GM12878 (cell line): ENCODE measurements around the gene SHD. TPM values are rescaled to one million over a fixed set of nuclear protein-coding genes. Genes with fewer than 3 reads are reported as not detected.

ENCODE experiments used
- ATAC-seq: fragments of 200-7000 bp; cut with Tn5 transposase; 3 replicates; pipeline ENCODE4 v1.9.1; 2020; ENCODE audit warnings: mild to moderate bottlenecking, moderate library complexity
- BruUV-seq: library from RNA; stranded (reverse); fragments of 400-500 nt; replicated peaks from 2 replicates; lab custom pipeline; 2021; lab: Mats Ljungman, UMichigan
- CTCF ChIA-PET: fragments of 300-600 bp; sonication (Branson Sonifier 250); formaldehyde crosslinking; extraction: SDS; loops from one replicate; lab custom pipeline; 2021; ENCODE audit warnings: inconsistent platforms; lab: Yijun Ruan, JAX
- POLR2A ChIA-PET: fragments of 350-600 bp; formaldehyde crosslinking; extraction: SDS; loops from one replicate; lab custom pipeline; 2021; ENCODE audit warnings: inconsistent platforms; lab: Charles Lee
- RAD21 ChIA-PET: fragments of 300-600 bp; sonication (Branson Sonifier 250); formaldehyde crosslinking; loops from one replicate; lab custom pipeline; 2023; ENCODE audit warnings: antibody characterized with exemption; ENCODE audit not compliant: unreplicated experiment; lab: Charles Lee
- SMC1A ChIA-PET: fragments of 300-600 bp; sonication (Branson Sonifier 250); formaldehyde crosslinking; loops from one replicate; lab custom pipeline; 2023; ENCODE audit not compliant: unreplicated experiment, uncharacterized antibody; lab: Charles Lee
- DNase-seq: peaks from one replicate; pipeline ENCODE4 v3.0.0-alpha.2; 2011; ENCODE audit warnings: low read depth, low spot score
- FAIRE-seq: peaks from 3 replicates; lab custom pipeline; 2011; peaks lifted over from hg19 to GRCh38; lab: Jason Lieb, UNC
- H2AFZ ChIP-seq: 2 replicates; pipeline ENCODE4 v1.6.0; 2011; ENCODE audit warnings: low read depth, low read length, control low read depth; ENCODE audit not compliant: control insufficient read depth
- H3K27ac ChIP-seq: 2 replicates; pipeline ENCODE4 v1.5.1; 2011; ENCODE audit warnings: control low read depth; ENCODE audit not compliant: control insufficient read depth, insufficient read depth
- H3K27me3 ChIP-seq, 2 experiments: replicated peaks in 1 of 2; 2 replicates each; pipeline versions ENCODE4 v1.6.0 to v1.6.1; 2011; ENCODE audit warnings: low read length in 1 of 2; ENCODE audit not compliant: control insufficient read depth in 2 of 2, insufficient read depth in 2 of 2
- H3K36me3 ChIP-seq, 2 experiments: 2 replicates each; pipeline ENCODE4 v1.5.1; 2011; ENCODE audit warnings: low read length in 1 of 2; ENCODE audit not compliant: control insufficient read depth in 2 of 2, insufficient read depth in 2 of 2
- H3K4me1 ChIP-seq: 2 replicates; pipeline ENCODE4 v1.6.1; 2011; ENCODE audit warnings: mild to moderate bottlenecking, low read length, moderate library complexity, mixed read lengths; ENCODE audit not compliant: control insufficient read depth, insufficient read depth
- H3K4me2 ChIP-seq: 2 replicates; pipeline ENCODE4 v1.6.0; 2011; ENCODE audit warnings: control low read depth; ENCODE audit not compliant: control insufficient read depth, insufficient read depth
- H3K4me3 ChIP-seq: fragments of 200-600 bp; sonication (generic); 2 replicates; pipeline ENCODE4 v1.5.1; 2016
- H3K79me2 ChIP-seq: 2 replicates; pipeline ENCODE4 v1.6.0; 2011; ENCODE audit warnings: low read length; ENCODE audit not compliant: control insufficient read depth, insufficient read depth
- H3K9ac ChIP-seq: 2 replicates; pipeline ENCODE4 v1.8.0; 2011; ENCODE audit warnings: low read length, control low read depth, mixed read lengths; ENCODE audit not compliant: control insufficient read depth, insufficient read depth
- H3K9me3 ChIP-seq: replicated peaks from 3 replicates; pipeline ENCODE4 v1.5.1; 2011; ENCODE audit warnings: mild to moderate bottlenecking, low read length; ENCODE audit not compliant: control insufficient read depth, insufficient read depth
- H4K20me1 ChIP-seq: 2 replicates; pipeline ENCODE4 v1.6.0; 2011; ENCODE audit not compliant: control insufficient read depth, insufficient read depth
- BCLAF1 ChIP-seq: fragments of 450-650 bp; IDR thresholded peaks from 2 replicates; pipeline ENCODE4 v1.6.1; 2017; ENCODE audit warnings: antibody characterized with exemption, mild to moderate bottlenecking, moderate library complexity
- CHD4 ChIP-seq: fragments of 200-600 bp; sonication (generic); IDR thresholded peaks from 2 replicates; pipeline ENCODE4 v1.6.1; 2016; ENCODE audit warnings: mild to moderate bottlenecking
- ETV6 ChIP-seq, 2 experiments: fragments of 450-650 bp in 1 of 2; IDR thresholded peaks in 1 of 2; conservative IDR thresholded peaks in 1 of 2; 2 replicates each; pipeline ENCODE4 v1.6.1; 2014; ENCODE audit warnings: antibody characterized with exemption in 1 of 2, borderline replicate concordance in 1 of 2, low read depth in 1 of 2, mild to moderate bottlenecking in 1 of 2, moderate library complexity in 1 of 2
- MYB ChIP-seq: fragments of 150-350 bp; IDR thresholded peaks from 2 replicates; pipeline ENCODE4 v1.6.1; 2014; ENCODE audit warnings: mild to moderate bottlenecking, low read depth, low read length, borderline replicate concordance
- PAX5 ChIP-seq: IDR thresholded peaks from 2 replicates; pipeline ENCODE4 v1.6.1; 2011; ENCODE audit warnings: low read depth, low read length, borderline replicate concordance
- RAD21 ChIP-seq: IDR thresholded peaks from 2 replicates; pipeline ENCODE4 v1.6.1; 2011; ENCODE audit warnings: mild to moderate bottlenecking, low read depth, low read length, moderate library complexity; ENCODE audit not compliant: insufficient read depth
- RB1 ChIP-seq: fragments of 450-650 bp; formaldehyde crosslinking; IDR thresholded peaks from 2 replicates; pipeline ENCODE4 v1.6.1; 2017; ENCODE audit warnings: mild to moderate bottlenecking, borderline replicate concordance
- RCOR1 ChIP-seq: conservative IDR thresholded peaks from 2 replicates; pipeline ENCODE4 v1.6.1; 2012; ENCODE audit warnings: low read depth, low read length, improper control_type of control experiment
- RUNX3 ChIP-seq: IDR thresholded peaks from 2 replicates; pipeline ENCODE4 v1.6.1; 2012; ENCODE audit warnings: low read length, inconsistent platforms
- SMAD5 ChIP-seq: IDR thresholded peaks from 2 replicates; pipeline ENCODE4 v1.6.1; 2016; ENCODE audit warnings: antibody characterized with exemption, low read depth
- TAF1 ChIP-seq: IDR thresholded peaks from 2 replicates; pipeline ENCODE4 v1.6.1; 2011; ENCODE audit warnings: mild to moderate bottlenecking, low read depth, low read length, borderline replicate concordance
- WGBS: methylation state at CpG from one replicate; pipeline ENCODE4 v1.1.6; 2016; ENCODE audit warnings: low lambda C conversion rate; ENCODE audit not compliant: insufficient replicate concordance, insufficient coverage; ENCODE audit errors: missing lambda C conversion rate; 5-methylcytosine and 5-hydroxymethylcytosine counted together
- in situ Hi-C: fragments of 300-500 bp; cut with MboI; formaldehyde crosslinking; loops from 9 replicates; pipeline ENCODE4 v1.14.3; 2018; ENCODE audit warnings: mixed read lengths
- intact Hi-C: fragments of 100-400 bp; cut with micrococcal nuclease; formaldehyde crosslinking; loops from one replicate; pipeline ENCODE4 v1.14.2; 2022; ENCODE audit not compliant: unreplicated experiment
- polyA plus RNA-seq, 11 experiments: library from polyadenylated mRNA; depleted of rRNA in 4 of 11; unstranded in 6 of 11; stranded (reverse) in 5 of 11; fragments of >200 nt; fragmentation: Nextera tagmentation in 4 of 11; fragmentation: Illumina TruSeq in 1 of 11; extraction: Ambion mirVana in 4 of 11; extraction: Trizol in 1 of 11; gene quantifications; 1 replicate in 1 of 11; 2 replicates in 10 of 11; pipeline versions ENCODE4 v1.2.1 to v1.2.3, GENCODE V29; 2011 to 2016; ENCODE audit warnings: inconsistent platforms in 2 of 11, missing spikeins in 2 of 11, low read depth in 1 of 11
- total RNA-seq, 4 experiments: library from RNA; depleted of rRNA in 3 of 4; stranded (reverse); fragments of >200 nt in 3 of 4; fragmentation: Illumina TruSeq in 1 of 4; extraction: Trizol in 1 of 4; gene quantifications; 2 replicates each; pipeline versions ENCODE4 v1.2.1 to v1.2.3, GENCODE V29; 2013 to 2021
- TF ChIP-seq, protein P1 (sequence below): fragments of 450-650 bp; IDR thresholded peaks from 2 replicates; pipeline ENCODE4 v1.6.1; 2018; ENCODE audit warnings: mild to moderate bottlenecking, low read depth, moderate library complexity; ENCODE audit not compliant: partially characterized antibody
- TF ChIP-seq, protein P2 (sequence below): fragments of 150-350 bp; IDR thresholded peaks from 2 replicates; pipeline ENCODE4 v1.6.1; 2016; ENCODE audit warnings: low read depth, low read length

The SHD gene
- total and polyA plus RNA-seq, 10 of the 15 experiments (the other 5 are each of a cell fraction or from before 2014, with no cell fraction given) = 0.09 TPM; not detected in 9

GRCh38 chr19:4300589-4300988 is 21.5 kb downstream of the SHD start (continued):
- no peak for TF ChIP-seq RUNX3
- TF ChIP-seq, protein P1, sequence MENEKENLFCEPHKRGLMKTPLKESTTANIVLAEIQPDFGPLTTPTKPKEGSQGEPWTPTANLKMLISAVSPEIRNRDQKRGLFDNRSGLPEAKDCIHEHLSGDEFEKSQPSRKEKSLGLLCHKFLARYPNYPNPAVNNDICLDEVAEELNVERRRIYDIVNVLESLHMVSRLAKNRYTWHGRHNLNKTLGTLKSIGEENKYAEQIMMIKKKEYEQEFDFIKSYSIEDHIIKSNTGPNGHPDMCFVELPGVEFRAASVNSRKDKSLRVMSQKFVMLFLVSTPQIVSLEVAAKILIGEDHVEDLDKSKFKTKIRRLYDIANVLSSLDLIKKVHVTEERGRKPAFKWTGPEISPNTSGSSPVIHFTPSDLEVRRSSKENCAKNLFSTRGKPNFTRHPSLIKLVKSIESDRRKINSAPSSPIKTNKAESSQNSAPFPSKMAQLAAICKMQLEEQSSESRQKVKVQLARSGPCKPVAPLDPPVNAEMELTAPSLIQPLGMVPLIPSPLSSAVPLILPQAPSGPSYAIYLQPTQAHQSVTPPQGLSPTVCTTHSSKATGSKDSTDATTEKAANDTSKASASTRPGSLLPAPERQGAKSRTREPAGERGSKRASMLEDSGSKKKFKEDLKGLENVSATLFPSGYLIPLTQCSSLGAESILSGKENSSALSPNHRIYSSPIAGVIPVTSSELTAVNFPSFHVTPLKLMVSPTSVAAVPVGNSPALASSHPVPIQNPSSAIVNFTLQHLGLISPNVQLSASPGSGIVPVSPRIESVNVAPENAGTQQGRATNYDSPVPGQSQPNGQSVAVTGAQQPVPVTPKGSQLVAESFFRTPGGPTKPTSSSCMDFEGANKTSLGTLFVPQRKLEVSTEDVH = no peak

- intact Hi-C loops = no loop called here
- H3K9ac ChIP-seq = no peak overlapping the region
- in situ Hi-C loops = no loop called here
- ATAC-seq (no peak), DNase-seq (no peak), FAIRE-seq (no peak)
- no TSS peak for BruUV-seq
- WGBS = 47% methylated on average over 13 of the region's 13 CpGs
- H2AFZ ChIP-seq = no peak overlapping the region
- no peak overlapping the region for H3K4me3 ChIP-seq
- POLR2A ChIA-PET = no interaction called here
- no peaks in the 10 kb centered on the region for H4K20me1 ChIP-seq
- H3K79me2 ChIP-seq = no peaks in the 10 kb centered on the region
- RAD21 ChIA-PET = no interaction called here
- SMC1A ChIA-PET = no interaction called here
- TF ChIP-seq BCLAF1 = no peak
- no peak for TF ChIP-seq MYB
- no peak for TF ChIP-seq RAD21
- no peak for TF ChIP-seq CHD4
- TF ChIP-seq RCOR1 = no peak
- no peak for TF ChIP-seq TAF1
- no peak for TF ChIP-seq ETV6 (conservative IDR thresholded peaks at IDR 0.05 in 1 of 2, IDR thresholded peaks at IDR 0.05 in 1 of 2; ENCODE audit: borderline replicate concordance in 1 of 2, low read depth in 1 of 2)
- TF ChIP-seq PAX5 = no peak
- no peak for TF ChIP-seq SMAD5
- TF ChIP-seq RB1 = no peak
- TF ChIP-seq, protein P2, sequence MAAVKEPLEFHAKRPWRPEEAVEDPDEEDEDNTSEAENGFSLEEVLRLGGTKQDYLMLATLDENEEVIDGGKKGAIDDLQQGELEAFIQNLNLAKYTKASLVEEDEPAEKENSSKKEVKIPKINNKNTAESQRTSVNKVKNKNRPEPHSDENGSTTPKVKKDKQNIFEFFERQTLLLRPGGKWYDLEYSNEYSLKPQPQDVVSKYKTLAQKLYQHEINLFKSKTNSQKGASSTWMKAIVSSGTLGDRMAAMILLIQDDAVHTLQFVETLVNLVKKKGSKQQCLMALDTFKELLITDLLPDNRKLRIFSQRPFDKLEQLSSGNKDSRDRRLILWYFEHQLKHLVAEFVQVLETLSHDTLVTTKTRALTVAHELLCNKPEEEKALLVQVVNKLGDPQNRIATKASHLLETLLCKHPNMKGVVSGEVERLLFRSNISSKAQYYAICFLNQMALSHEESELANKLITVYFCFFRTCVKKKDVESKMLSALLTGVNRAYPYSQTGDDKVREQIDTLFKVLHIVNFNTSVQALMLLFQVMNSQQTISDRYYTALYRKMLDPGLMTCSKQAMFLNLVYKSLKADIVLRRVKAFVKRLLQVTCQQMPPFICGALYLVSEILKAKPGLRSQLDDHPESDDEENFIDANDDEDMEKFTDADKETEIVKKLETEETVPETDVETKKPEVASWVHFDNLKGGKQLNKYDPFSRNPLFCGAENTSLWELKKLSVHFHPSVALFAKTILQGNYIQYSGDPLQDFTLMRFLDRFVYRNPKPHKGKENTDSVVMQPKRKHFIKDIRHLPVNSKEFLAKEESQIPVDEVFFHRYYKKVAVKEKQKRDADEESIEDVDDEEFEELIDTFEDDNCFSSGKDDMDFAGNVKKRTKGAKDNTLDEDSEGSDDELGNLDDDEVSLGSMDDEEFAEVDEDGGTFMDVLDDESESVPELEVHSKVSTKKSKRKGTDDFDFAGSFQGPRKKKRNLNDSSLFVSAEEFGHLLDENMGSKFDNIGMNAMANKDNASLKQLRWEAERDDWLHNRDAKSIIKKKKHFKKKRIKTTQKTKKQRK = no peak
- TF ChIP-seq, all 136 proteins: peak for 0
- Histone ChIP-seq H3K27me3 (no peaks in the 10 kb centered on the region), H3K36me3 (no peaks in the 10 kb centered on the region), H3K9me3 (no peaks in the 10 kb centered on the region), H3K4me2 (no peak overlapping the region), H3K27ac (no peak overlapping the region), H3K4me1 (no peaks in the 10 kb centered on the region)
- CTCF ChIA-PET = interaction anchor here (1.6 kb wide), 1 partner anchor 35 kb away, joined by 6 read pairs; no protein-coding TSS in a partner anchor
Measured at GRCh38 chr19:4301590-4302242, 22.6 kb downstream of the SHD start.
